GM13977 (cell line): ENCODE measurements around the gene BTG2.
A peak's percentile ranks its signal among the peaks of the same experiment; 100 is the strongest.

ENCODE experiments used
- DNase-seq: peaks from one replicate; pipeline ENCODE4 v3.0.0; 2012; ENCODE audit warnings: low spot score
- in situ Hi-C: fragments of 300-500 bp; cut with MboI; formaldehyde crosslinking; loops from one replicate; pipeline ENCODE4 v1.12.0; 2022; ENCODE audit warnings: low sequenced_read_pairs, low pct_unique_long_range_greater_than_20kb, mixed read lengths, inconsistent platforms; ENCODE audit not compliant: unreplicated experiment
- TF ChIP-seq, protein P1 (sequence below): IDR thresholded peaks from 2 replicates; pipeline ENCODE4 v1.5.1; 2012; ENCODE audit warnings: mild to moderate bottlenecking, control low read depth; ENCODE audit not compliant: insufficient read depth; ENCODE audit errors: extremely low read depth, missing control alignments

The BTG2 gene

GRCh38 chr1:203323587-203323986, 18.3 kb downstream of the BTG2 start:
- TF ChIP-seq, protein P1, sequence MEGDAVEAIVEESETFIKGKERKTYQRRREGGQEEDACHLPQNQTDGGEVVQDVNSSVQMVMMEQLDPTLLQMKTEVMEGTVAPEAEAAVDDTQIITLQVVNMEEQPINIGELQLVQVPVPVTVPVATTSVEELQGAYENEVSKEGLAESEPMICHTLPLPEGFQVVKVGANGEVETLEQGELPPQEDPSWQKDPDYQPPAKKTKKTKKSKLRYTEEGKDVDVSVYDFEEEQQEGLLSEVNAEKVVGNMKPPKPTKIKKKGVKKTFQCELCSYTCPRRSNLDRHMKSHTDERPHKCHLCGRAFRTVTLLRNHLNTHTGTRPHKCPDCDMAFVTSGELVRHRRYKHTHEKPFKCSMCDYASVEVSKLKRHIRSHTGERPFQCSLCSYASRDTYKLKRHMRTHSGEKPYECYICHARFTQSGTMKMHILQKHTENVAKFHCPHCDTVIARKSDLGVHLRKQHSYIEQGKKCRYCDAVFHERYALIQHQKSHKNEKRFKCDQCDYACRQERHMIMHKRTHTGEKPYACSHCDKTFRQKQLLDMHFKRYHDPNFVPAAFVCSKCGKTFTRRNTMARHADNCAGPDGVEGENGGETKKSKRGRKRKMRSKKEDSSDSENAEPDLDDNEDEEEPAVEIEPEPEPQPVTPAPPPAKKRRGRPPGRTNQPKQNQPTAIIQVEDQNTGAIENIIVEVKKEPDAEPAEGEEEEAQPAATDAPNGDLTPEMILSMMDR = no peak
- in situ Hi-C loops = no loop called here
- DNase-seq = no peak

DNA sequence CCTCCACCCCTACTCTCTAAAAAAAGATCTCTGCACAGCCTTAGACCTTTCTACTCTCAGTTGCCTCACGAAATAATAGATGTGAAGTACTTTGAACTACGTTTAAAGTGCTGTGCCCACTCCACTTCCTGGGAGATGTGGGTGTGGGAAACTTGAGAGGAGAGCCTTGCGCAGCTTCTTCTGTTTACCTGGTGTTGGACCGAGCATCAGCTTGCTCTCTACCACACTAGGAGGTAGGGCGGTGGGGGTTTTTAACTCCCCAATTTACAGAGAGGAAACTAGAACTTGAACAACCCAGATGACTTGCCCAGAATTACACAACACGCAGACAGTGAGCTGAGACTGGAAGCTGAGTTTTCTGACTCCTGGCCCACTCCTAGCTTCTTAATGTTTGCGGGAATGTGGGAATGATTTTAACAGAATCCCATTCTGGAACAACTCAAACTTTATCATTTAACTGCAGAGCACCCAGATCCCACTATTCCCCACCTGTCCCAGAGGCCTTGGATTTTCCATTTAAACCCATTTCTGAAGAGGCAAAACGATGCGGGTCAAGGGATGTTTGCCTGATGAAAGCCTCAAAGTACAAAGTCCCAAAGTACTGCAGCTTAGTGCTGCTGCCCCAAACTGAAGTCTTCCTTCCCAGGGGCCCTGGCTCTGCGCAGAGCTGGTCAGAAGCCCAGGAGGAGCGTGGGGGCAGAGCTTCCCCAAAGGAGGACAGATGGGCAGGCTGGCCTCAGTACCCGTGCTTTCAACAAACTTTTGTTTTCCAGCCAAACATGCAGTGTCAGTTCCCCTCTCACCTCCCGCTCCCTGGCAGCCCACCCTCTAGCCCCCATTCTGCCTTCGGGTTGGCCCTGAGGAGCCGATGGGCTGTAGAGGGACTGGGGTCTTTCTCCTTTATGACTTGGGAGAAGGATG, 19.0 kb downstream of the BTG2 start:
- TF ChIP-seq, protein P1 = no peak
- DNase-seq = no peak
- in situ Hi-C loops = no loop called here

DNA sequence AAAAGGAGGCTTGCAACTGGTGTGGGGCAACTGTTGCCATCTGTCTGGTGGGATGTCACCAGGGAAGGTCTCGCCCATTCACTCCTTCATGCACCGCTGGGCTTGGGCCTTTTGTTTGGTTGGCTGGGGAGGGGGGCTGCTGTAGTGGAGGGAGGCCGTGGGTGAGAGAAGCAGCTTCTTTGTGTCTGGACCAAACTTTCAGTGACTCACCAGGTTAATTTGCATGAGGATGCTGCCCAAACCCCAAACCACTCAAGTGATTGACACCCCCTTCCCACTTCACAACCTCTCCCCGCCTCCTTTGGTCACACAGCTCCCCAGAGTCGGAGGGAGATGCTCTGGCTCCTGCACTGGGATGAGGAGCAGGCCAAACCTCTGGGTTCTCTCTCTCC, 19.7 kb downstream of the BTG2 start:
- in situ Hi-C loops = no loop called here
- TF ChIP-seq, protein P1 = no peak
- DNase-seq = peak; percentile 84

DNA sequence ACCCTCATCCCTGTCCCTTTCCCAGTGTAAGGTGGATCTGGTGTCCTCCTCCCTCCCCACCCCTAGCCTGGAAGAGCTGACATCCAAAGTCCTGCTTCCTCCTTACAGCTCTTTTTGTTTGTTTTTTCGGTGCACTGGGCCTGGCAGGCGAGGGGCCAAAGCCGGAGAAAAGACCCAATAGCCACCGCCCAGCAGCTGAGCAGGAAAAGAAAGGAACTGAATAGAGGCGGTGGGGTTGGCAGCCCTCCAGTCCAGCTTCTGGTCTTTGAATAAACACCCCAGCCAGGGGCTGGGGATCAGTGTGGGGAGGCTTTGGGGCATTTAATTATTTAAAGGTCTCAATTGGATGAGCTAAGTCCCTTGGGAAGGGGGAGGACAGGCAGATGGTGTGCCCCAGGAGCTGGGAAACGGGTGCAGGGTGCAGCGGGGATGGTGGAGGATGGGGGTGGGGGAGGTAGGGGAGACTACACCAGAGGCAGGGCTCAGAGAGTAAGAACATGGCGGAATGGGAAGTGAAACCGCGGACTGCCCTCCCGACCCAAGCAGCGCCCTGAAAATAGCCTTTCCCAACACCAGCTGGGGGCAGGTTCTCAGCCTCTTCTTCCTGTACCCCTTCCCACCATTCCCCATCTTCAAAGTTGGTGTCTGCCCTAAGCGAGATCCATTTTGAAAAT, 20.2 kb downstream of the BTG2 start:
- no peak for DNase-seq
- TF ChIP-seq, protein P1 = no peak
- in situ Hi-C loops = no loop called here

GRCh38 chr1:203326830-203327683, 21.7 kb downstream of the BTG2 start:
- in situ Hi-C loops = no loop called here
- TF ChIP-seq, protein P1 = no peak
- peak; percentile 92 for DNase-seq
